HG03565 (cell line): Measurements from ENCODE around the gene ACO2.

Experiments
- ATAC-seq: cut with Tn5 transposase; IDR thresholded peaks from one replicate; pipeline ENCODE4 v1.9.1; 2021; ENCODE audit warnings: mild to moderate bottlenecking, moderate library complexity; ENCODE audit not compliant: unreplicated experiment

The ACO2 gene

GRCh38 chr22:41522813-41523212 lies 53.9 kb downstream of the ACO2 start:
- ATAC-seq = no peak

GRCh38 chr22:41523464-41524221 lies 54.7 kb downstream of the ACO2 start:
- ATAC-seq = no peak

- ATAC-seq = no peak
Observed at GRCh38 chr22:41524251-41524661, 55.3 kb downstream of the ACO2 start.

GRCh38 chr22:41524809-41525449 lies 56.0 kb downstream of the ACO2 start:
- ATAC-seq = no peak

GRCh38 chr22:41525450-41526225 lies 56.7 kb downstream of the ACO2 start:
- ATAC-seq = no peak

GRCh38 chr22:41526226-41526829 lies 57.4 kb downstream of the ACO2 start:
- no peak for ATAC-seq

GRCh38 chr22:41526830-41527799 lies 58.2 kb downstream of the ACO2 start:
- ATAC-seq = no peak

- no peak for ATAC-seq
Observed at GRCh38 chr22:41528132-41528766, 59.3 kb downstream of the ACO2 start.

- no peak for ATAC-seq
Observed at GRCh38 chr22:41528938-41529561, 60.1 kb downstream of the ACO2 start.

- no peak for ATAC-seq
Observed at GRCh38 chr22:41530890-41531714, 62.2 kb downstream of the ACO2 start.

GRCh38 chr22:41531715-41532477 lies 63.0 kb downstream of the ACO2 start:
- ATAC-seq = no peak

- ATAC-seq = no peak
Observed at GRCh38 chr22:41532908-41533825, 64.2 kb downstream of the ACO2 start.

- ATAC-seq = no peak
Observed at GRCh38 chr22:41534219-41534618, 65.3 kb downstream of the ACO2 start.

GRCh38 chr22:41535244-41535643 lies 66.3 kb downstream of the ACO2 start:
- no peak for ATAC-seq

GRCh38 chr22:41537203-41537602 lies 68.3 kb downstream of the ACO2 start:
- ATAC-seq = no peak

GRCh38 chr22:41538583-41538982 lies 69.7 kb downstream of the ACO2 start:
- no peak for ATAC-seq
